GM23338 (cell line): ENCODE data around the gene TREM1. TPM values are rescaled to one million over a fixed set of nuclear protein-coding genes. Genes with fewer than 3 reads are reported as not detected.

ENCODE experiments used
- ATAC-seq: fragments of 200-7000 bp; cut with Tn5 transposase; 3 replicates; pipeline ENCODE4 v1.9.1; 2020
- DNase-seq: peaks from one replicate; pipeline ENCODE4 v3.0.0-alpha.2; 2015; ENCODE audit warnings: low spot score
- H2AFZ ChIP-seq: fragments of 200-600 bp; sonication (generic); 2 replicates; pipeline ENCODE4 v1.8.0; 2016; ENCODE audit warnings: antibody characterized with exemption, mild to moderate bottlenecking, moderate library complexity
- H3F3A ChIP-seq: fragments of 200-600 bp; sonication (generic); replicated peaks from 2 replicates; pipeline ENCODE4 v1.8.0; 2017; ENCODE audit warnings: antibody characterized with exemption, mixed run types, low read depth
- H3K27ac ChIP-seq: fragments of 200-600 bp; sonication (generic); 2 replicates; pipeline ENCODE4 v1.6.1; 2016; ENCODE audit warnings: low read depth
- H3K27me3 ChIP-seq: fragments of 200-600 bp; sonication (generic); 2 replicates; pipeline ENCODE4 v1.8.0; 2016; ENCODE audit warnings: mild to moderate bottlenecking, mixed run types, moderate library complexity; ENCODE audit not compliant: insufficient read depth
- H3K36me3 ChIP-seq: fragments of 200-600 bp; sonication (generic); 2 replicates; pipeline ENCODE4 v1.8.0; 2016; ENCODE audit warnings: mild to moderate bottlenecking; ENCODE audit not compliant: insufficient read depth
- H3K4me1 ChIP-seq: fragments of 200-600 bp; sonication (generic); 2 replicates; pipeline ENCODE4 v1.8.0; 2016; ENCODE audit warnings: mild to moderate bottlenecking, moderate library complexity; ENCODE audit not compliant: insufficient read depth
- H3K4me2 ChIP-seq: fragments of 200-600 bp; sonication (generic); 2 replicates; pipeline ENCODE4 v1.7.1; 2017; ENCODE audit warnings: mixed run types
- H3K4me3 ChIP-seq: fragments of 200-600 bp; sonication (generic); 2 replicates; pipeline ENCODE4 v1.6.1; 2016; ENCODE audit warnings: mixed run types
- H3K79me2 ChIP-seq: fragments of 200-600 bp; sonication (generic); replicated peaks from 2 replicates; pipeline ENCODE4 v1.8.0; 2017; ENCODE audit warnings: mild to moderate bottlenecking; ENCODE audit not compliant: insufficient read depth
- H3K9me2 ChIP-seq: fragments of 200-600 bp; sonication (generic); 2 replicates; pipeline ENCODE4 v1.8.0; 2017; ENCODE audit not compliant: insufficient read depth
- H4K20me1 ChIP-seq: fragments of 200-600 bp; sonication (generic); replicated peaks from 2 replicates; pipeline ENCODE4 v1.8.0; 2017; ENCODE audit warnings: mild to moderate bottlenecking; ENCODE audit not compliant: insufficient read depth
- H3K27ac Mint-ChIP-seq: 2 replicates; pipeline ENCODE4 v1.8.0; 2020; ENCODE audit warnings: inconsistent platforms, mild to moderate bottlenecking, moderate library complexity, mixed read lengths
- H3K27me3 Mint-ChIP-seq: 3 replicates; pipeline ENCODE4 v1.8.0; 2022; ENCODE audit warnings: low read depth, mild to moderate bottlenecking, moderate library complexity, mixed read lengths, inconsistent platforms; ENCODE audit not compliant: insufficient read depth, poor library complexity
- H3K36me3 Mint-ChIP-seq: 3 replicates; pipeline ENCODE4 v1.8.0; 2021; ENCODE audit warnings: low read depth, mild to moderate bottlenecking, inconsistent platforms, moderate library complexity, mixed read lengths
- H3K4me1 Mint-ChIP-seq: 3 replicates; pipeline ENCODE4 v1.8.0; 2020; ENCODE audit warnings: mild to moderate bottlenecking, inconsistent platforms, mixed read lengths
- H3K4me3 Mint-ChIP-seq: 3 replicates; pipeline ENCODE4 v1.8.0; 2021; ENCODE audit warnings: moderate library complexity, mild to moderate bottlenecking, inconsistent platforms, mixed read lengths
- H3K9me3 Mint-ChIP-seq: 3 replicates; pipeline ENCODE4 v1.8.0; 2020; ENCODE audit warnings: moderate library complexity, mild to moderate bottlenecking, inconsistent platforms, mixed read lengths
- CREB1 ChIP-seq: fragments of 250-450 bp; sonication (Bioruptor Pico); IDR thresholded peaks from 2 replicates; pipeline ENCODE4 v1.5.0; 2020; ENCODE audit warnings: low read depth, mild to moderate bottlenecking, moderate library complexity
- EZH2 ChIP-seq: fragments of 200-600 bp; sonication (generic); IDR thresholded peaks from one replicate; pipeline ENCODE4 v1.8.0; 2017; ENCODE audit warnings: antibody characterized with exemption, mild to moderate bottlenecking, low read depth; ENCODE audit not compliant: unreplicated experiment
- EZH2phosphoT487 ChIP-seq: fragments of 200-600 bp; sonication (generic); IDR thresholded peaks from one replicate; pipeline ENCODE4 v1.8.1; 2018; ENCODE audit warnings: antibody characterized with exemption; ENCODE audit not compliant: unreplicated experiment
- NANOG ChIP-seq: IDR thresholded peaks from 2 replicates; pipeline ENCODE4 v1.6.1; 2016; ENCODE audit warnings: antibody characterized with exemption, borderline replicate concordance
- POLR2AphosphoS5 ChIP-seq: IDR thresholded peaks from 2 replicates; pipeline ENCODE4 v1.6.1; 2016; ENCODE audit warnings: antibody characterized with exemption, low read depth
- STAT1 ChIP-seq: IDR thresholded peaks from one replicate; pipeline ENCODE4 v1.6.1; 2016; ENCODE audit warnings: antibody characterized with exemption; ENCODE audit not compliant: unreplicated experiment
- ZNF114 ChIP-seq: fragments of 250-450 bp; sonication (Bioruptor Pico); IDR thresholded peaks from 2 replicates; pipeline ENCODE4 v1.5.0; 2020; ENCODE audit warnings: mild to moderate bottlenecking, moderate library complexity
- ZNF331 ChIP-seq: fragments of 250-450 bp; sonication (Bioruptor Pico); IDR thresholded peaks from 2 replicates; pipeline ENCODE4 v1.5.0; 2020; ENCODE audit warnings: low read depth, mild to moderate bottlenecking, moderate library complexity
- polyA plus RNA-seq: library from polyadenylated mRNA; unstranded; fragments of >200 nt; fragmentation: Nextera tagmentation; extraction: Ambion mirVana; gene quantifications from 2 replicates; pipeline ENCODE4 v1.2.1, GENCODE V29; 2016
- total RNA-seq: library from RNA; depleted of rRNA; stranded (reverse); fragments of >200 nt; shearing (Covaris generic); gene quantifications from 2 replicates; pipeline ENCODE4 v1.2.3, GENCODE V29; 2014
- TF ChIP-seq, protein P1 (sequence below): IDR thresholded peaks from 2 replicates; pipeline ENCODE4 v1.6.1; 2016; ENCODE audit warnings: antibody characterized with exemption
- TF ChIP-seq, protein P2 (sequence below), 2 experiments: fragments of 200-600 bp in 1 of 2; sonication (generic) in 1 of 2; conservative IDR thresholded peaks; 2 replicates each; pipeline versions ENCODE4 v1.5.1 to v1.6.1; 2016 to 2017; ENCODE audit warnings: antibody characterized with exemption in 2 of 2, low read depth in 2 of 2, mild to moderate bottlenecking in 2 of 2, moderate library complexity in 1 of 2
- TF ChIP-seq, protein P3 (sequence below): IDR thresholded peaks from one replicate; pipeline ENCODE4 v1.6.1; 2018; ENCODE audit warnings: antibody characterized with exemption; ENCODE audit not compliant: unreplicated experiment

TREM1 gene
- total and polyA plus RNA-seq, 2 experiments from 2014 or later, result not detected

DNA sequence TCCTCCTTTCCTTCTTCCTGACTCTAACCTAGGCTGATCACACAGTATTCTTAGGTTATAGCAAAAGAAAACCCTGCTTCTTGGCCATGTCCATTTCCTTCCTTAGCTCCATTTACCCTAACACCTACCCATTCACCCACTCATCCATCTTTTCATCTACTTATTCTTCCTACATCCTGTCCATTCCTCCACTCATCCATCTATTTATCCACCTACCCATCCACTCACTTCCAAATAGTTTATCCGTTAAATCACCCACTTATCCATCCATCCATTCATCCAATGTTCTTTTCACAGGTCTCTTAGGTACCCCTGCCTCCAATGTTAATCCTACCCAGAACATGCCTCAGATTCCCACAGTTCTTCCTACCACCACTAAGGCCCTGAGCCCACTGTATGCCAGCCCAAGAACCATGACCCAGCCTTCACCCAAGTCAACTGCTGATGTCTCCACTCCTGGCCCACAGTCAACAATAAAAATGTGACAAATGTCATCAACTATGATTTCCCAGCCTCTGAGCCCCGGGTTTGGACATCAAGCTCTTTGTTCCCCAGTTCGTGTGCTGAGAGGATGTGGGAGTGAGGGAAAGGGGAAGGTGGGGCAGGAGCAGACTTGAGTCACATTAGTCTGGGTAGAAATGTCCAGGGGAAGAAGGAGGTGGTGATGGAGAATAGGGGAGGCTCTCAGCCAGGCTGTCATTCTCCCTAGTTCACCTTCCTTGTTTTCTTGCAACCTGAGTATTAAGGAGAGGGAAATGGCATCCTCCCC, 33.9 kb downstream of the TREM1 start:
- Histone ChIP-seq H4K20me1 (no peaks in the 10 kb centered on the region), H3K4me1 (no peaks in the 10 kb centered on the region), H3K4me2 (no peak overlapping the region), H3K79me2 (no peaks in the 10 kb centered on the region), H2AFZ (no peak overlapping the region; the same call in 1 of the 2 replicates), H3K36me3 (no peaks in the 10 kb centered on the region), H3K4me3 (no peak overlapping the region), H3K27ac (no peak overlapping the region), H3K27me3 (no peaks in the 10 kb centered on the region), H3K9me2 (peaks cover 3% of the 10 kb centered on the region; the same call in 1 of the 2 replicates), H3F3A (no peaks in the 10 kb centered on the region)
- TF ChIP-seq, protein P1, sequence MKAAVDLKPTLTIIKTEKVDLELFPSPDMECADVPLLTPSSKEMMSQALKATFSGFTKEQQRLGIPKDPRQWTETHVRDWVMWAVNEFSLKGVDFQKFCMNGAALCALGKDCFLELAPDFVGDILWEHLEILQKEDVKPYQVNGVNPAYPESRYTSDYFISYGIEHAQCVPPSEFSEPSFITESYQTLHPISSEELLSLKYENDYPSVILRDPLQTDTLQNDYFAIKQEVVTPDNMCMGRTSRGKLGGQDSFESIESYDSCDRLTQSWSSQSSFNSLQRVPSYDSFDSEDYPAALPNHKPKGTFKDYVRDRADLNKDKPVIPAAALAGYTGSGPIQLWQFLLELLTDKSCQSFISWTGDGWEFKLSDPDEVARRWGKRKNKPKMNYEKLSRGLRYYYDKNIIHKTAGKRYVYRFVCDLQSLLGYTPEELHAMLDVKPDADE, result no peak
- TF ChIP-seq, protein P2, sequence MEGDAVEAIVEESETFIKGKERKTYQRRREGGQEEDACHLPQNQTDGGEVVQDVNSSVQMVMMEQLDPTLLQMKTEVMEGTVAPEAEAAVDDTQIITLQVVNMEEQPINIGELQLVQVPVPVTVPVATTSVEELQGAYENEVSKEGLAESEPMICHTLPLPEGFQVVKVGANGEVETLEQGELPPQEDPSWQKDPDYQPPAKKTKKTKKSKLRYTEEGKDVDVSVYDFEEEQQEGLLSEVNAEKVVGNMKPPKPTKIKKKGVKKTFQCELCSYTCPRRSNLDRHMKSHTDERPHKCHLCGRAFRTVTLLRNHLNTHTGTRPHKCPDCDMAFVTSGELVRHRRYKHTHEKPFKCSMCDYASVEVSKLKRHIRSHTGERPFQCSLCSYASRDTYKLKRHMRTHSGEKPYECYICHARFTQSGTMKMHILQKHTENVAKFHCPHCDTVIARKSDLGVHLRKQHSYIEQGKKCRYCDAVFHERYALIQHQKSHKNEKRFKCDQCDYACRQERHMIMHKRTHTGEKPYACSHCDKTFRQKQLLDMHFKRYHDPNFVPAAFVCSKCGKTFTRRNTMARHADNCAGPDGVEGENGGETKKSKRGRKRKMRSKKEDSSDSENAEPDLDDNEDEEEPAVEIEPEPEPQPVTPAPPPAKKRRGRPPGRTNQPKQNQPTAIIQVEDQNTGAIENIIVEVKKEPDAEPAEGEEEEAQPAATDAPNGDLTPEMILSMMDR (conservative IDR thresholded peaks at IDR 0.05; ENCODE audit: low read depth in 2 of 2), result no peak
- no peak for TF ChIP-seq ZNF114
- TF ChIP-seq, protein P3, sequence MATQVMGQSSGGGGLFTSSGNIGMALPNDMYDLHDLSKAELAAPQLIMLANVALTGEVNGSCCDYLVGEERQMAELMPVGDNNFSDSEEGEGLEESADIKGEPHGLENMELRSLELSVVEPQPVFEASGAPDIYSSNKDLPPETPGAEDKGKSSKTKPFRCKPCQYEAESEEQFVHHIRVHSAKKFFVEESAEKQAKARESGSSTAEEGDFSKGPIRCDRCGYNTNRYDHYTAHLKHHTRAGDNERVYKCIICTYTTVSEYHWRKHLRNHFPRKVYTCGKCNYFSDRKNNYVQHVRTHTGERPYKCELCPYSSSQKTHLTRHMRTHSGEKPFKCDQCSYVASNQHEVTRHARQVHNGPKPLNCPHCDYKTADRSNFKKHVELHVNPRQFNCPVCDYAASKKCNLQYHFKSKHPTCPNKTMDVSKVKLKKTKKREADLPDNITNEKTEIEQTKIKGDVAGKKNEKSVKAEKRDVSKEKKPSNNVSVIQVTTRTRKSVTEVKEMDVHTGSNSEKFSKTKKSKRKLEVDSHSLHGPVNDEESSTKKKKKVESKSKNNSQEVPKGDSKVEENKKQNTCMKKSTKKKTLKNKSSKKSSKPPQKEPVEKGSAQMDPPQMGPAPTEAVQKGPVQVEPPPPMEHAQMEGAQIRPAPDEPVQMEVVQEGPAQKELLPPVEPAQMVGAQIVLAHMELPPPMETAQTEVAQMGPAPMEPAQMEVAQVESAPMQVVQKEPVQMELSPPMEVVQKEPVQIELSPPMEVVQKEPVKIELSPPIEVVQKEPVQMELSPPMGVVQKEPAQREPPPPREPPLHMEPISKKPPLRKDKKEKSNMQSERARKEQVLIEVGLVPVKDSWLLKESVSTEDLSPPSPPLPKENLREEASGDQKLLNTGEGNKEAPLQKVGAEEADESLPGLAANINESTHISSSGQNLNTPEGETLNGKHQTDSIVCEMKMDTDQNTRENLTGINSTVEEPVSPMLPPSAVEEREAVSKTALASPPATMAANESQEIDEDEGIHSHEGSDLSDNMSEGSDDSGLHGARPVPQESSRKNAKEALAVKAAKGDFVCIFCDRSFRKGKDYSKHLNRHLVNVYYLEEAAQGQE, result no peak
- TF ChIP-seq POLR2AphosphoS5, result no peak
- no peak for TF ChIP-seq STAT1
- no peak for TF ChIP-seq CREB1
- no peak for TF ChIP-seq ZNF331 (CRISPR knock-in tag)
- no peak for TF ChIP-seq EZH2phosphoT487
- TF ChIP-seq EZH2, result no peak
- TF ChIP-seq NANOG, result no peak
- H3K4me3 Mint-ChIP-seq, result no peak overlapping the region
- no peaks in the 10 kb centered on the region for H3K36me3 Mint-ChIP-seq
- no peaks in the 10 kb centered on the region for H3K9me3 Mint-ChIP-seq
- ATAC-seq (no peak), DNase-seq (no peak)
- peaks cover 5% of the 10 kb centered on the region for H3K27me3 Mint-ChIP-seq
- H3K27ac Mint-ChIP-seq, result no peak overlapping the region
- no peaks in the 10 kb centered on the region for H3K4me1 Mint-ChIP-seq
